SK-N-SH treated with all-trans-retinoic acid at 6 μM for 48 hours (cell line): Measurements from ENCODE around the gene PTPRS.
A peak's percentile ranks its signal among the peaks of the same experiment; 100 is the strongest.

Experiments
- ATAC-seq: fragments of 200-7000 bp; cut with Tn5 transposase; 3 replicates; pipeline ENCODE4 v1.9.1; 2020; ENCODE audit warnings: mild to moderate bottlenecking, moderate library complexity
- ARNTL ChIP-seq: fragments of 450-650 bp; formaldehyde crosslinking; IDR thresholded peaks from 2 replicates; pipeline ENCODE4 v1.5.0; 2020; ENCODE audit warnings: low read depth, mild to moderate bottlenecking, moderate library complexity, borderline replicate concordance
- BACH2 ChIP-seq: fragments of 250-450 bp; sonication (Bioruptor Pico); IDR thresholded peaks from 2 replicates; pipeline ENCODE4 v1.9.0; 2021; ENCODE audit warnings: mild to moderate bottlenecking, borderline replicate concordance
- CREB5 ChIP-seq: fragments of 250-450 bp; sonication (Bioruptor Pico); IDR thresholded peaks from 2 replicates; pipeline ENCODE4 v1.5.1; 2020; ENCODE audit warnings: low read depth, mild to moderate bottlenecking, moderate library complexity
- CSDC2 ChIP-seq: fragments of 250-450 bp; sonication (Bioruptor Pico); IDR thresholded peaks from 2 replicates; pipeline ENCODE4 v1.5.0; 2020; ENCODE audit warnings: mild to moderate bottlenecking, moderate library complexity
- CSRNP3 ChIP-seq: fragments of 250-450 bp; sonication (Bioruptor Pico); IDR thresholded peaks from 2 replicates; pipeline ENCODE4 v1.5.1; 2021; ENCODE audit warnings: mild to moderate bottlenecking, moderate library complexity
- ESRRG ChIP-seq: fragments of 250-450 bp; sonication (Bioruptor Pico); IDR thresholded peaks from 2 replicates; pipeline ENCODE4 v1.6.1; 2021; ENCODE audit warnings: mild to moderate bottlenecking
- ISL1 ChIP-seq: fragments of 250-450 bp; sonication (Bioruptor Pico); IDR thresholded peaks from 2 replicates; pipeline ENCODE4 v2.1.2; 2022; ENCODE audit warnings: mild to moderate bottlenecking, moderate library complexity
- OSR1 ChIP-seq: fragments of 250-450 bp; sonication (Bioruptor Pico); IDR thresholded peaks from 2 replicates; pipeline ENCODE4 v1.8.0; 2022; ENCODE audit warnings: moderate library complexity, mild to moderate bottlenecking, inconsistent platforms
- PATZ1 ChIP-seq: fragments of 250-450 bp; sonication (Bioruptor Pico); IDR thresholded peaks from 2 replicates; pipeline ENCODE4 v1.8.0; 2020; ENCODE audit warnings: mild to moderate bottlenecking, moderate library complexity, borderline replicate concordance
- PPARA ChIP-seq: fragments of 250-450 bp; sonication (Bioruptor Pico); IDR thresholded peaks from 2 replicates; pipeline ENCODE4 v1.5.0; 2020; ENCODE audit warnings: mild to moderate bottlenecking, borderline replicate concordance
- RARB ChIP-seq: fragments of 250-450 bp; sonication (Bioruptor Pico); IDR thresholded peaks from 2 replicates; pipeline ENCODE4 v1.8.0; 2021; ENCODE audit warnings: mild to moderate bottlenecking, moderate library complexity
- SNAI2 ChIP-seq: fragments of 250-450 bp; sonication (Bioruptor Pico); IDR thresholded peaks from 2 replicates; pipeline ENCODE4 v1.5.0; 2020; ENCODE audit warnings: mild to moderate bottlenecking, moderate library complexity
- TOX ChIP-seq: fragments of 250-450 bp; sonication (Bioruptor Pico); IDR thresholded peaks from 2 replicates; pipeline ENCODE4 v1.8.0; 2021; ENCODE audit warnings: mild to moderate bottlenecking, moderate library complexity, borderline replicate concordance
- TSHZ2 ChIP-seq: fragments of 250-450 bp; sonication (Bioruptor Pico); IDR thresholded peaks from 2 replicates; pipeline ENCODE4 v1.5.0; 2020; ENCODE audit warnings: mild to moderate bottlenecking, moderate library complexity
- ZC3H10 ChIP-seq: fragments of 250-450 bp; sonication (Bioruptor Pico); IDR thresholded peaks from 2 replicates; pipeline ENCODE4 v1.5.1; 2021; ENCODE audit warnings: mild to moderate bottlenecking, moderate library complexity
- ZFP3 ChIP-seq: fragments of 250-450 bp; sonication (Bioruptor Pico); IDR thresholded peaks from 2 replicates; pipeline ENCODE4 v1.5.0; 2020; ENCODE audit warnings: mild to moderate bottlenecking, moderate library complexity
- ZNF565 ChIP-seq: fragments of 450-650 bp; formaldehyde crosslinking; conservative IDR thresholded peaks from 2 replicates; pipeline ENCODE4 v1.5.0; 2020; ENCODE audit warnings: low read depth, mild to moderate bottlenecking, moderate library complexity
- ZNF70 ChIP-seq: fragments of 450-650 bp; formaldehyde crosslinking; IDR thresholded peaks from 2 replicates; pipeline ENCODE4 v1.5.0; 2020; ENCODE audit warnings: mild to moderate bottlenecking, moderate library complexity
- ZNF8 ChIP-seq: fragments of 450-650 bp; formaldehyde crosslinking; IDR thresholded peaks from 2 replicates; pipeline ENCODE4 v1.5.0; 2020; ENCODE audit warnings: mild to moderate bottlenecking, moderate library complexity

The PTPRS gene

GRCh38 chr19:5352229-5352763, 11.7 kb upstream of the PTPRS start (continued):
- TF ChIP-seq CSRNP3 (CRISPR knock-in tag) (0 out of 2 replicates have a peak, but pooled peaks have one; percentile 60), ZC3H10 (CRISPR knock-in tag) (no peak)

- TF ChIP-seq OSR1 (CRISPR knock-in tag) = no peak
- no peak for TF ChIP-seq CSRNP3 (CRISPR knock-in tag)
- no peak for TF ChIP-seq ESRRG
- TF ChIP-seq SNAI2 (CRISPR knock-in tag) = no peak
- no peak for TF ChIP-seq TSHZ2 (CRISPR knock-in tag)
- TF ChIP-seq CSDC2 (CRISPR knock-in tag) = no peak
- TF ChIP-seq PATZ1 (CRISPR knock-in tag) = no peak
- no peak for TF ChIP-seq ISL1 (CRISPR knock-in tag)
- TF ChIP-seq ARNTL (CRISPR knock-in tag) = no peak
- TF ChIP-seq ZNF70 (CRISPR knock-in tag) = no peak
- TF ChIP-seq BACH2 = no peak
- ATAC-seq = no peak
Observed at GRCh38 chr19:5351731-5352228, 11.2 kb upstream of the PTPRS start.

GRCh38 chr19:5349041-5349440, 8.4 kb upstream of the PTPRS start:
- peak; percentile 58; the same call in 2 of the 3 replicates for ATAC-seq
- TF ChIP-seq RARB (CRISPR knock-in tag) (no peak), TOX (CRISPR knock-in tag) (no peak), SNAI2 (CRISPR knock-in tag) (no peak), CSDC2 (CRISPR knock-in tag) (no peak), TSHZ2 (CRISPR knock-in tag) (no peak), ZFP3 (CRISPR knock-in tag) (no peak), ZNF565 (CRISPR knock-in tag) (no peak), CREB5 (CRISPR knock-in tag) (no peak), PATZ1 (CRISPR knock-in tag) (no peak), ISL1 (CRISPR knock-in tag) (no peak), OSR1 (CRISPR knock-in tag) (no peak), PPARA (CRISPR knock-in tag) (no peak), ARNTL (CRISPR knock-in tag) (no peak), ZNF8 (CRISPR knock-in tag) (no peak)
- TF ChIP-seq, all 23 proteins: peak for 0
